Common myeloid progenitor, CD34-positive (primary cell): ENCODE measurements around the gene ANKZF1.

Source experiments
- CTCF ChIA-PET: fragments of 350-600 bp; sonication (Branson Sonifier 250); formaldehyde crosslinking; loops from one replicate; lab custom pipeline; 2021; ENCODE audit warnings: antibody characterized with exemption; lab: Charles Lee
- POLR2A ChIA-PET: fragments of 350-600 bp; sonication (Branson Sonifier 250); formaldehyde crosslinking; loops from one replicate; lab custom pipeline; 2021; ENCODE audit warnings: antibody characterized with exemption; lab: Charles Lee
- DNase-seq, 3 donors: peaks; one replicate each; pipeline versions ENCODE4 v3.0.0 to v3.0.0-alpha.2; 2013
- H3K27ac ChIP-seq, 2 experiments: 1 replicate in 1 of 2; 2 replicates in 1 of 2; pipeline ENCODE4 v1.7.0; 2013; ENCODE audit warnings: inconsistent platforms in 2 of 2, low read length in 2 of 2, mild to moderate bottlenecking in 2 of 2, low read depth in 1 of 2, moderate library complexity in 1 of 2; ENCODE audit not compliant: severe bottlenecking in 2 of 2, insufficient read depth in 1 of 2, poor library complexity in 1 of 2
- H3K27me3 ChIP-seq, 5 experiments: replicated peaks in 2 of 5; 1 replicate in 3 of 5; 2 replicates in 2 of 5; pipeline versions ENCODE4 v1.6.1 to v1.7.0; 2013; ENCODE audit warnings: low read length in 4 of 5, mild to moderate bottlenecking in 2 of 5, moderate library complexity in 2 of 5, inconsistent platforms in 1 of 5; ENCODE audit not compliant: insufficient read depth in 5 of 5, control insufficient read depth in 4 of 5
- H3K36me3 ChIP-seq, 4 experiments: 1 replicate in 2 of 4; 2 replicates in 2 of 4; pipeline versions ENCODE4 v1.6.1 to v1.7.0; 2013; ENCODE audit warnings: low read length in 3 of 4, control low read depth in 1 of 4, mild to moderate bottlenecking in 1 of 4; ENCODE audit not compliant: control insufficient read depth in 4 of 4, insufficient read depth in 4 of 4
- H3K4me1 ChIP-seq, 4 experiments: 1 replicate in 3 of 4; 2 replicates in 1 of 4; pipeline versions ENCODE4 v1.6.1 to v1.7.1; 2013; ENCODE audit warnings: low read length in 3 of 4, mild to moderate bottlenecking in 3 of 4, control low read depth in 1 of 4, inconsistent platforms in 1 of 4, moderate library complexity in 1 of 4; ENCODE audit not compliant: control insufficient read depth in 4 of 4, insufficient read depth in 4 of 4; ENCODE audit errors: control extremely low read depth in 1 of 4
- H3K4me3 ChIP-seq, 7 experiments: 1 replicate in 4 of 7; 2 replicates in 3 of 7; pipeline versions ENCODE4 v1.5.1 to v1.7.0; 2013; ENCODE audit warnings: mild to moderate bottlenecking in 7 of 7, low read length in 6 of 7, moderate library complexity in 6 of 7, inconsistent platforms in 2 of 7, low read depth in 2 of 7, control low read depth in 1 of 7; ENCODE audit not compliant: insufficient read depth in 4 of 7, control insufficient read depth in 1 of 7; ENCODE audit errors: extremely low read depth in 1 of 7
- H3K9me3 ChIP-seq, 5 experiments: 1 replicate in 4 of 5; 2 replicates in 1 of 5; pipeline versions ENCODE4 v1.6.1 to v1.7.1; 2013; ENCODE audit warnings: low read length in 4 of 5, mild to moderate bottlenecking in 2 of 5, inconsistent platforms in 1 of 5, low read depth in 1 of 5, moderate library complexity in 1 of 5; ENCODE audit not compliant: control insufficient read depth in 4 of 5, insufficient read depth in 2 of 5; ENCODE audit errors: control extremely low read depth in 1 of 5
- WGBS: methylation state at CpG from one replicate; pipeline ENCODE4 v1.1.5; 2013; ENCODE audit not compliant: insufficient coverage; 5-methylcytosine and 5-hydroxymethylcytosine counted together

Gene ANKZF1

GRCh38 chr2:219272995-219273394 is 43.4 kb downstream of the ANKZF1 start:
- no peak for DNase-seq
- WGBS = no CpG with 5 or more reads among the region's 2 CpGs
- Histone ChIP-seq H3K4me1 (peaks cover under 1 to 8% (median 7%) of the 10 kb centered on the region in 4 experiments), H3K4me3 (no peak overlapping the region), H3K27me3 (peaks cover 0 to 11% (median 0%) of the 10 kb centered on the region in 5 experiments), H3K27ac (no peak overlapping the region), H3K9me3 (no peaks in the 10 kb centered on the region), H3K36me3 (no peaks in the 10 kb centered on the region)
- ChIA-PET POLR2A (no interaction called here), CTCF (interaction anchor here (0.9 to 18.3 kb wide), 3 partner anchors 11 to 22 kb away, joined by 3 to 381 read pairs (median 6); no protein-coding TSS in a partner anchor)

- Histone ChIP-seq H3K4me3 (no peak overlapping the region), H3K9me3 (no peaks in the 10 kb centered on the region), H3K4me1 (peaks cover 8 to 17% (median 16%) of the 10 kb centered on the region in 4 experiments), H3K27me3 (peaks cover 0 to 11% (median 0%) of the 10 kb centered on the region in 5 experiments), H3K27ac (no peak overlapping the region), H3K36me3 (no peaks in the 10 kb centered on the region)
- DNase-seq = no peak
- WGBS = 94% methylated on average over 2 of the region's 3 CpGs
- ChIA-PET POLR2A (interaction anchor here (1.2 kb wide), 1 partner anchor 21 kb away, joined by 3 read pairs; the partner anchor contains the start of genes TUBA4A and TUBA4B), CTCF (interaction anchor here (0.7 to 18.3 kb wide), 5 partner anchors 13 to 78 kb away, joined by 3 to 381 read pairs (median 6); partner anchors contain the start of genes TUBA4A and TUBA4B)
Measured at GRCh38 chr2:219273937-219274336, 44.3 kb downstream of the ANKZF1 start.

GRCh38 chr2:219274361-219274921 is 44.8 kb downstream of the ANKZF1 start:
- Histone ChIP-seq H3K27ac (no peak overlapping the region), H3K4me1 (peaks cover 8 to 19% (median 18%) of the 10 kb centered on the region in 4 experiments), H3K9me3 (no peaks in the 10 kb centered on the region), H3K4me3 (no peak overlapping the region), H3K27me3 (peaks cover 0 to 11% (median 0%) of the 10 kb centered on the region in 5 experiments), H3K36me3 (no peaks in the 10 kb centered on the region)
- no peak for DNase-seq
- POLR2A ChIA-PET = interaction anchor here (1.2 kb wide), 1 partner anchor 21 kb away, joined by 3 read pairs; the partner anchor contains the start of genes TUBA4A and TUBA4B
- WGBS = 88% methylated on average over 5 of the region's 6 CpGs
- CTCF ChIA-PET = interaction anchor here (0.7 to 18.3 kb wide), 4 partner anchors 20 to 77 kb away, joined by 3 to 381 read pairs (median 43); partner anchors contain the start of genes TUBA4A and TUBA4B

- Histone ChIP-seq H3K4me3 (peak overlapping the region in 6 of 7 experiments; percentile 58 to 77 (median 66)), H3K36me3 (peaks cover 0 to 14% (median 5%) of the 10 kb centered on the region in 4 experiments), H3K27me3 (peaks cover 0 to 4% (median 0%) of the 10 kb centered on the region in 5 experiments), H3K27ac (peak overlapping the region; percentile 68 to 84), H3K9me3 (no peaks in the 10 kb centered on the region), H3K4me1 (peaks cover 8 to 32% (median 28%) of the 10 kb centered on the region in 4 experiments)
- peak in 2 of 3 donors; percentile 64 to 65 for DNase-seq
- CTCF ChIA-PET = interaction anchor here (0.9 to 18.3 kb wide), 24 partner anchors 8 to 111 kb away, joined by 3 to 381 read pairs (median 4); partner anchors contain the start of genes GLB1L, STK16, TUBA4A and TUBA4B
- WGBS = 28% methylated on average over 23 of the region's 25 CpGs
- POLR2A ChIA-PET = interaction anchor here (1.7 kb wide), 1 partner anchor 17 kb away, joined by 12 read pairs; no protein-coding TSS in a partner anchor
Measured at GRCh38 chr2:219277703-219278654, 48.4 kb downstream of the ANKZF1 start.

- ChIA-PET CTCF (interaction anchor here (0.8 to 18.3 kb wide), 17 partner anchors 9 to 253 kb away, joined by 3 to 381 read pairs (median 4); partner anchors contain the start of genes ABCB6, GLB1L, STK16 and TUBA4A), POLR2A (interaction anchor here (1.4 to 1.7 kb wide), 3 partner anchors 16 to 109 kb away, joined by 3 to 12 read pairs (median 5); partner anchors contain the start of genes ANKZF1, ATG9A and DNPEP)
- 3% methylated on average over 6 of the region's 9 CpGs for WGBS
- Histone ChIP-seq H3K4me3 (peak overlapping the region in 6 of 7 experiments; percentile 58 to 77 (median 66)), H3K9me3 (no peaks in the 10 kb centered on the region), H3K27ac (peak overlapping the region; percentile 68 to 84), H3K27me3 (peaks cover 0 to 4% (median 0%) of the 10 kb centered on the region in 5 experiments), H3K36me3 (peaks cover 0 to 19% (median 9%) of the 10 kb centered on the region in 4 experiments), H3K4me1 (peaks cover 8 to 32% (median 28%) of the 10 kb centered on the region in 4 experiments)
- no peak for DNase-seq
Measured at GRCh38 chr2:219278655-219279150, 49.1 kb downstream of the ANKZF1 start.
